ENCODE data around the gene TUBD1. TPM values are rescaled to one million over a fixed set of nuclear protein-coding genes. Genes with fewer than 3 reads are reported as not detected.
A peak's percentile ranks its signal among the peaks of the same experiment; 100 is the strongest.

TUBD1 gene
- total RNA-seq, 1 donor from 2014 or later, result 6.0 TPM

GRCh38 chr17:59899099-59899498 lies 6.4 kb upstream of the TUBD1 start:
- Mint-ChIP-seq H3K27me3 (ENCODE audit: low read depth) (no peaks in the 10 kb centered on the region), H3K4me3 (ENCODE audit: unreplicated experiment) (no peak overlapping the region), H3K4me1 (ENCODE audit: low read depth) (peaks cover 22% of the 10 kb centered on the region), H3K27ac (ENCODE audit: unreplicated experiment) (no peak overlapping the region), H3K9me3 (ENCODE audit: low read depth) (no peaks in the 10 kb centered on the region), H3K36me3 (ENCODE audit: low read depth) (no peaks in the 10 kb centered on the region)
- no peak for TF ChIP-seq CTCF (IDR thresholded peaks at IDR 0.05)
- DNase-seq (ENCODE audit: low spot score), result no peak

GRCh38 chr17:59897090-59897489 lies 4.3 kb upstream of the TUBD1 start:
- Mint-ChIP-seq H3K27ac (ENCODE audit: unreplicated experiment) (peak overlapping the region; percentile 12), H3K9me3 (ENCODE audit: low read depth) (no peaks in the 10 kb centered on the region), H3K4me1 (ENCODE audit: low read depth) (peaks cover 30% of the 10 kb centered on the region), H3K4me3 (ENCODE audit: unreplicated experiment) (no peak overlapping the region), H3K27me3 (ENCODE audit: low read depth) (no peaks in the 10 kb centered on the region), H3K36me3 (ENCODE audit: low read depth) (no peaks in the 10 kb centered on the region)
- no peak for TF ChIP-seq CTCF (IDR thresholded peaks at IDR 0.05)
- DNase-seq (ENCODE audit: low spot score), result no peak

GRCh38 chr17:59893676-59894100 lies 945 bp upstream of the TUBD1 start:
- H3K4me3 Mint-ChIP-seq (ENCODE audit: unreplicated experiment), result peak overlapping the region; percentile 96
- peaks cover 39% of the 10 kb centered on the region for H3K4me1 Mint-ChIP-seq (ENCODE audit: low read depth)
- H3K27ac Mint-ChIP-seq (ENCODE audit: unreplicated experiment), result peak overlapping the region; percentile 96
- H3K27me3 Mint-ChIP-seq (ENCODE audit: low read depth), result no peaks in the 10 kb centered on the region
- peak; percentile 43 for TF ChIP-seq CTCF (IDR thresholded peaks at IDR 0.05)
- no peaks in the 10 kb centered on the region for H3K36me3 Mint-ChIP-seq (ENCODE audit: low read depth)
- DNase-seq (ENCODE audit: low spot score), result no peak
- no peaks in the 10 kb centered on the region for H3K9me3 Mint-ChIP-seq (ENCODE audit: low read depth)

- peak; percentile 7 for TF ChIP-seq CTCF (IDR thresholded peaks at IDR 0.05)
- Mint-ChIP-seq H3K27ac (ENCODE audit: unreplicated experiment) (peak overlapping the region; percentile 96), H3K36me3 (ENCODE audit: low read depth) (peaks cover 2% of the 10 kb centered on the region), H3K4me1 (ENCODE audit: low read depth) (peaks cover 39% of the 10 kb centered on the region), H3K4me3 (ENCODE audit: unreplicated experiment) (peak overlapping the region; percentile 96), H3K9me3 (ENCODE audit: low read depth) (no peaks in the 10 kb centered on the region), H3K27me3 (ENCODE audit: low read depth) (no peaks in the 10 kb centered on the region)
- peak; percentile 69 for DNase-seq (ENCODE audit: low spot score)
These were observed 356 bp downstream of the TUBD1 start for GRCh38 chr17:59892251-59892923.

- H3K4me1 Mint-ChIP-seq (ENCODE audit: low read depth), result peaks cover 29% of the 10 kb centered on the region
These were observed 2.0 kb downstream of the TUBD1 start for GRCh38 chr17:59890720-59891119.

More at GRCh38 chr17:59890720-59891119, 2.0 kb downstream of the TUBD1 start:
- DNase-seq (ENCODE audit: low spot score), result no peak
- TF ChIP-seq CTCF (IDR thresholded peaks at IDR 0.05), result no peak
- Mint-ChIP-seq H3K27ac (ENCODE audit: unreplicated experiment) (peak overlapping the region; percentile 1), H3K36me3 (ENCODE audit: low read depth) (peaks cover 4% of the 10 kb centered on the region), H3K9me3 (ENCODE audit: low read depth) (no peaks in the 10 kb centered on the region), H3K27me3 (ENCODE audit: low read depth) (no peaks in the 10 kb centered on the region), H3K4me3 (ENCODE audit: unreplicated experiment) (peak overlapping the region; percentile 5)
